Stimulated activated CD8-positive, alpha-beta memory T cell treated with anti-CD3 and anti-CD28 coated beads, Interleukin-7, amount 100 ng/mL, for 1 hour (primary cell): ENCODE measurements around the gene ZNF358.

Experiments used
- DNase-seq, 2 donors: peaks; one replicate each; pipeline ENCODE4 v3.0.0-alpha.2; 2020; ENCODE audit warnings: low read depth in 2 of 2

The ZNF358 gene

DNA sequence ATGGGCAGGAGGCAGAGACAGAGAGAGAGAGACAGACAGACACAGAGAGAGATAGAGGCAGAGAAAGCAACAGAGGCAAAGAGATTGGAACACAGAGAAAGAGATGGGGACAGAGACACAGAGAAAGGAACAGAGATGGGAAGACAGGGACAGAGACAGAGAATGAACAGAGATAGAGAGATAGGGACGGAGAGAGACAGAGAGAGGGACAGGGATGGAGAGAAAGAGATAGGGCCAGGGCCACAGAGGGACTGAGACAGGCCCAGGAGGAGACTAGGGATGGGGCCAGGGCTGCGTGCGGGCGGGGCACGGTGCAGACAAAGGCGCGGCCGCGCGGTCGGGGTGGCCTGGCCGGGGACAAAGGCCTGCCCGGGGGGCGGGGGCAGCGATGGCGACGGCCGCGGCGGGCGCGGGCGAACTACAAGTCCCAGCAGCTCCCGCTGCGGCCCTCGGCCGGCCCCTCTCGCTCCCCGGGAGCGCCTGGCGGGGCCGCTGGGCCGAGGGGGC lies at the start of gene ZNF358:
TSS of gene ZNF358 (plus strand) at position 459 of the 507 bp plus-strand sequence. CDS start 3,140 bp downstream, outside the sequence.
- DNase-seq, result no peak

DNA sequence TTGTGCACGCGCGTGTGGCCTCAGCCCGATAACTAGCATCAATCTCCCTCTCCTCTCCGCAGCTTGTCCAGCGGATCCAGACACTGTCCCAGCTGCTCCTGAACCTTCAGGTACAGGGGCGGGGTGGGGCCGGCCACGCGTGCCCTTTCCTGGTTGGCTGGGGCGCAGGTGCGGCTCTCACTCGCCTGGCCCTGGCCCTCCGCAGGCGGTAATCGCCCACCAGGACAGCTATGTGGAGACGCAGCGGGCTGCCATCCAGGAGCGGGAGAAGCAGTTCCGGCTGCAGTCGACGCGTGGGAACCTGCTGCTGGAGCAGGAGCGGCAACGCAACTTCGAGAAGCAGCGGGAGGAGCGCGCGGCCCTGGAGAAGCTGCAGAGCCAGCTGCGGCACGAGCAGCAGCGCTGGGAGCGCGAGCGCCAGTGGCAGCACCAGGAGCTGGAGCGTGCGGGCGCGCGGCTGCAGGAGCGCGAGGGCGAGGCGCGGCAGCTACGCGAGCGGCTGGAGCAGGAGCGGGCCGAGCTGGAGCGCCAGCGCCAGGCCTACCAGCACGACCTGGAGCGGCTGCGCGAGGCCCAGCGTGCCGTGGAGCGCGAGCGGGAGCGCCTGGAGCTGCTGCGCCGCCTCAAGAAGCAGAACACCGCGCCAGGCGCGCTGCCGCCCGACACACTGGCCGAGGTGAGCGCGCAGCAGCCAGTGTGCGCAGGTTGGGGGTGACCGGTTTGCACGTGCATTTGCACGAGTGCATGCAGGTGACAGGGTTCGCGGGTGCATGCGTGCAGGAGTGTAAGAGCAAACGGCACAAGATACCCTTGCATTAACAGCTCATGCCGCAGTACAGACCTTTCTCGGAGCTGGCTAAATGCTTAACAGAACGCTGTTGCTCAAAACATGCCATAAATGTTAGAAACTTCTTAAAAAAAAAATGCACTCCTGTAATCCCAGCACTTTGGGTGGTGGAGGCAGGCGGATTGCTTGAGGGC lies 48.6 kb upstream of the ZNF358 start:
- no peak for DNase-seq

DNA sequence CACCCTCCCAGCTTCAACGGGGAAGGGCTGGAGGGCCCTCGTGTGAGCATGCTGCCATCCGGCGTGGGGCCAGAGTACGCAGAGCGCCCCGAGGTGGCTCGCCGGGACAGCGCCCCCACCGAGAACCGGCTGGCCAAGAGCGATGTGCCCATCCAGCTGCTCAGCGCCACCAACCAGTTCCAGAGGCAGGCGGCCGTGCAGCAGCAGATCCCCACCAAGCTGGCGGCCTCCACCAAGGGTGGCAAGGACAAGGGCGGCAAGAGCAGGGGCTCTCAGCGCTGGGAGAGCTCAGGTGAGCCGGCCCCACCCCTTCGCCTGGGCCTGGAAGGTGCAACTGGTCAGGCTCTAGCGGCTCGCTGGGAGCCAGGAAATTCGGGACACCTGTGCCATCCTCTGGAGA lies 47.1 kb upstream of the ZNF358 start:
- DNase-seq, result no peak

DNA sequence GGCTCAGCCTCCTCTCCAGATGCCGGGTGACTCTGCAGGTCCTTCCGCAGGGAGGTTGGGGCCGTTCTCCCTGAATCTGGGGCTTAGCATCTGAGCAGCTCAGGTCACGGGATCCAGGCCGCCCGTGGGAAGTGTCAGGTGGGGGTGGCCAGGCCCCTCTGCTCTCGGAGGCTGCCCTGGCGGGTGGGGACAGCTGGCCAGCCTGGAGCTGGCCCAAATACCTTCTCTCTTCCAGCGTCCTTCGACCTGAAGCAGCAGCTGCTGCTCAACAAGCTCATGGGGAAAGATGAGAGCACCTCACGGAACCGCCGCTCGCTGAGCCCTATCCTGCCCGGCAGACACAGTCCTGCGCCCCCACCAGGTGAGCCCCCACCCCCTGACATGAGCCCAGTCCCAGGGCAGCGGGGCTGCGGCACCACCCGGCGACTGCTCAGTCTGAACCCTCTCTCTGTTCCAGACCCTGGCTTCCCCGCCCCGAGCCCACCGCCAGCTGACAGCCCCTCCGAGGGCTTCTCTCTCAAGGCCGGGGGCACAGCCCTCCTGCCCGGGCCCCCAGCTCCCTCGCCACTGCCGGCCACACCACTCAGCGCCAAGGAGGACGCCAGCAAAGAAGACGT lies 46.1 kb upstream of the ZNF358 start:
- DNase-seq, result no peak

DNA sequence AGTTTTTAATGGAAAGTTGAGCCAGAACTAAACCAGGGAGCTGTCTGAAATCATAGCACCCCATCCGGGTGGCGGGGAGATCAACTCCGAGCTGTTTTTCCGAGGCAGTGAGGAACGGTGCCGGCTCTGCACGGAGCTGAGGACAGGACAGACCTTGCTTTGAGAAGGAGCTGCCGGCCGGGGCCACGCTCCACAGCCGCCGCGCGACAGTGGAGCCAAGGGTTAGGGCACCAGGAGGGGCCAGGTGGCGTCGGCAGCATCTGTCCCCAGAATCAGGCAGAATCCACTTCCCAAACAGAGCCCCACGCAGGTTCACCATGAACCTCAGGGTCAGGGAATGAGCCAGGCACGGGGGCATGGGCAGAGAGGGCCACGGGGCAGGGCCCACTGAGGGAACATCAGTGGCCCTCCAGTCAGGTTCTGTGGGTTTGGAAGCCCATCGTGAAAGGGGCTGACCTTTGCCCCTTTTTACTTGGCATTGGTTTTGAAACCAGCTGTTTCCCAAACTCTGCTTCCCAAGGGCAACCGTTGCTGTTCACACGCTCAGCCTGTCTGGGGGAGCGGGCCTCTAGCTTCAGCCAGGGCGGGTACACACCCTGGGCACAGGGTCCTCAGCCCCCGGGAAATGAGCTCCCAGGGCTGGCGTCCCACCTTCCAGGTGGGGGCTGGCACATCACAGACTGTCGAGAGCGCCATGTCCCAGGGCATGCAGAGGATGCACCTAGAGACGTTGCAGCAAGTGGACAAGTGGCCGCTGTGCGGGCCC lies 45.2 kb upstream of the ZNF358 start:
- DNase-seq, result no peak

DNA sequence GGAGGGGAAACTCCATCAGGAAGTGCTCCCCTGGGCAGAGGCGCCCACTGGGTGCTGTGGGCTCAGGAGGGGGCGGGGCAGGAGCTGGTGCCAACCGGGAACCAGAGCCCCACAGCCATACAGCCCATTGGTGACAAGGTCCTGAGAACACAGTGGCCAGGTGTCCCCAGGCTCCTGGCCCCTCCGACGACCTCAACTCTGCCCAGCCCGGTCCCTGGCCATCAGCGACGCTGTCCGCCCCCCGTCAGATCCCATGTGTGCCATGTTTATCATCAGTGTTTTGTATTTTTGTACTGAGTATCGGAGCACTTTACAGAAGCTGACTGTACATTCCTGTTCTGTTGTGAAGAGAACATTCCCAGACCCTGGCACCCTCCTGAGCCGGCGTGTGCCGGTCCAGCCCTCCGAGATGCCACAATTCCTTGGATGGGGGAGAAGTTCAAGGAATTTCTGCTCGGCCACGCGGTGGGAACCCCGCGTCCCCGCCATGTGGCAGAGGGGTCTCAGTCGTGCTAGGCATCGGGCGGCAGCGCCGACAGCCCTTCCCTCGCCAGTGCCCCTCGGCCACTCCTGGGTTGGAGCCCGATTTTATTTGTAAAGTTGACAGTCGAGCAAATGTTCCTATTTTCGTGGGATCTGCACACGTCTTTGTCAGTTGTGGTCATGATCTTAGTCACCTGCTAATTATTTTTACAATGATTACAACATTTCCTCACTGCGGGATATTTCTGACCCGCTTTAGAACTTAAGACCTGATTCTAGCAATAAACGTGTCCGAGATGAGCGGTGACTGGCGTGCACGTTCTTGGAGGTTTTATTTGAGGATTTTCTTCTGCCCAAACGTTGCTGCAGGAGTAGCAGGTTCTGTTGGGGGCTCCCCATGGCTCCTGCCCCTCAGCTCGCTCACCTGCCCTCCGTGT lies 43.9 kb upstream of the ZNF358 start:
- no peak for DNase-seq

DNA sequence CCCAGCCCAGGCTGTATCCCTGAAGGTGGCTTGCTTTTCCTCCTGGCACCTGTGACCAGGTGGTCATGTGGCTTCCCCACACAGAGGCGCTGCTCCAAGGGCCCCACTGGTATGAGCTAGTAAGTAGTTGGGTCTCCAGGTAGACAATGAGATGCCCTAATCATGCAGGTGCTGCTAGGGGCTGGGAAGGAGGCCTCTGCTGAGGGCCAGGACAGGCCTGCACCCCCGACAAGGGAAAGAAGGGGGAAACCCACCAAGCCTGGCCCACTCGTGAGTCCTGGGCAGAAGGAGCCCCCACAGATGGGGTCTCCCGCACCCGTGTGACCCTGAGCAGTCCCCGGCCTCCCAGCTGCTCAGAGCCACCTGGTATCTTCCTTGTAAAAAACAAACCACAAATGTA lies 40.2 kb upstream of the ZNF358 start:
- DNase-seq, result no peak

DNA sequence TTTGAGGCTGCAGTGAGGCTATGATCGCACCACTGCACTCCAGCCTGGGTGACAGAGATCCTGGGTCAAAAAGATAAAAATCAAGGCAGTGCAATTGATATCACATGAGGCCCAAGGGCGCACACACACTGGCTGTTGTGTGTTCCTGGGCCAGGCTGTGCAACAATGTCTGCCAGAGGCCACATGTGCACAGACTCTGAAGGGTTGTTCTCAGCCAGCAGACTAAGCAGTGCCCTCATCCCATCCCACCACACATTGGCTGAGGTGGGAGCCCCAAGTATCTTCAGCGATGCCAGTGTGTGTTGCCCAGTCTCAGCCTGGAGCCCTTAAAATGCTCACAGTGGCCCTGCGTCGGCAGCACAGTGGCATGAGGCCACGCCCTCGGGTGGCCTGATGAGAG lies 39.7 kb upstream of the ZNF358 start:
- no peak for DNase-seq

DNA sequence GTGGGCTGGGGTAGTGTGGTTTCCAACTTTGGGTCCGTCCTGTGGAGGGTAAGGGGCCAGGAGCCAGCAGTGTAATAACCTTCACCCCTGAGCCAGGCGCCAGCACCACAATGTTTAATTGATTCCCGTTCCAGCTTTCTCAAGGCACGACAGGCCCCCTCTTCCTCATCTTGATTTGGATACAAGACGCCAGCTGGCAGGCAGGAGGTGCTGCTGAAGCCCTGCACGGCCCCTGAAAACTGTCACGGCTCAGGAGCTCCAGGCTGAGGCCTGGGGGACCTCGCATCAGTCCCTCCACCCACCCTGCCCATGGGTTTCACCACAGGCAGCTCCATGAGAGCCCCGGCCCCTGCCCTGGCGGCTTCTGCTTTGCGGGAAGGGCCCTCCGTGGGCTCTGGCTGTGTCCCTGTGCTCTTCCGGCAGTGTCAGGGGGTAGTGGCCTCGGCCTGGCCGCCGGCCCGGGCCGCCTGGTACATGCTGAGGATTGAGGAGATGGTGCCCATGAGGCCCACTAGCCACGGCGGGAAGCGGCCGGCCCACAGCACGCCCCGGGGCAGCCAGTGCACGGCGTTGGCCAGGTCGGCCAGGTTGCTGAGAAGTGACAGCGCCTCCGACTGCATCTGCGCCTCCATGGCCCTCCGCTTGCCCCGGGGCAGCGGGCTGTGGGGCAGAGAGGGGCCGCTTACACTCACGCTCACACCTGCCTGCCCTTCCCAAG lies 39.0 kb upstream of the ZNF358 start:
- DNase-seq, result no peak

DNA sequence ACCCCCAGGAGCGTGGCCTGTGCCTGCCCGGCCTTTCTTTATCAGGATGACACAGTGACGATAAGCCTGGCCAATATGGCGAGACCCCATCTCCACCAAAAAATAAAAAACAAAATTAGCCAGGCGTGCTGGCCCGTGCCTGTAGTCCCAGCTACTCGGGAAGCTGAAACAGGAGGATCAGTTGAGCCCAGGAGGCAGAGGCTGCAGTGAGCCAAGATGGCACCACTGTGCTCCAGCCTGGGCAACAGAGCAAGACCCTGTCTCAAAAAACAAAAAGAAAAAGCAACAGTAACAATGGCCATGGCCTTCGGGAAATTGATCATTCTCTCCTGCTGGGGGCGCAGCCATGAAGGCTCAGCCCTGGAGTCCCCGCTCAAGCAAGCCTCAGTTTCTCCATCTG lies 38.1 kb upstream of the ZNF358 start:
- no peak for DNase-seq

DNA sequence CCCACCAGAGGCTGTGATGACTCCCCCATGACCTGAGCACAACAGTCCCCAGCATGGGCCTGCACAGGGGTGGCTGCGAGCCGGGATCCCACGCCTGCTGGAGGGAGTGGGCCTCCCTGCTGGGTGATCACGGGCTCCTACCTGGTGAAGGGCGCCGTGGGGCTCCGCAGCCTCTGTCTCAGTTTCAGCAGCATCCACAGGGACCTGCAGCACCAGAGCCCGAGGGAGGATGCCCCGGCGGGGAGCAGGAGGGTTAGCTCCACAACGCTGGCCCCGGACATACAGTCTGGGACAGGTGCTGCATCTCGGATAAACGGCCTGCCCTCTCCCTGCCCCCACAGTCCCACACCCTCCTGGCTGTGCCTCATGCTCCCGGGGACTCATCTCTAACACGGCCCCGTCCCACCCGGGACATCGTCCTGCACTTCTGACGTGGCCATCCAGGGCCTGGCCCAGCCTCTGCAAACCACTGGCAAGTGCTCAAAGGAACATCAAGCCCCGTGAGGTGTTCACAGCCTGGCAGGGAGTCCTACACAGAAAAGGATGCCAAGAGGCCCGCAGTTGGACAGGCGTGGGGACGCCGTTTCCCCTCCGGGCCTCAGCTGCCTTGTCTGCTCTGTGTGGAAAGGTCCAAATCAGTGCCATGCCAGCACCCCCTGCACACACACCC lies 37.6 kb upstream of the ZNF358 start:
- no peak for DNase-seq

DNA sequence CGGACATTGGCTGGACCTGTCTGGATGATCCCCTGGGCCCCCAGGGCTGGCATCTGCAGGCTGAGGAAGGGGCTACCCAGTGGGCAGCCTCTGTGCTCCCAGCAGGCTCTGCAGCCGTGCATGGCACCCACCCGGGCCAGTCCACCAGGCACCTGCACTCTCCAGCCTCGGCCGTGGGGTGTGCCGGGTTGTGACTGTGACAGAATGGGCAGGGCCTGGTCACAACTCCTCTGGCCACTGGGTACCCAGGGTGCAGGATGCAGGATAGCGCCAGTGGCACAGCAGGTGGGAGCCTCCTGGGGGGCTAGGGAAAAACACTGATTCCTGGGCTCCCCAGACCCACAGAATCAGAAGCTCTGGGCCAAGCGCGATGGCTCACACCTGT lies 37.1 kb upstream of the ZNF358 start:
- no peak for DNase-seq

DNA sequence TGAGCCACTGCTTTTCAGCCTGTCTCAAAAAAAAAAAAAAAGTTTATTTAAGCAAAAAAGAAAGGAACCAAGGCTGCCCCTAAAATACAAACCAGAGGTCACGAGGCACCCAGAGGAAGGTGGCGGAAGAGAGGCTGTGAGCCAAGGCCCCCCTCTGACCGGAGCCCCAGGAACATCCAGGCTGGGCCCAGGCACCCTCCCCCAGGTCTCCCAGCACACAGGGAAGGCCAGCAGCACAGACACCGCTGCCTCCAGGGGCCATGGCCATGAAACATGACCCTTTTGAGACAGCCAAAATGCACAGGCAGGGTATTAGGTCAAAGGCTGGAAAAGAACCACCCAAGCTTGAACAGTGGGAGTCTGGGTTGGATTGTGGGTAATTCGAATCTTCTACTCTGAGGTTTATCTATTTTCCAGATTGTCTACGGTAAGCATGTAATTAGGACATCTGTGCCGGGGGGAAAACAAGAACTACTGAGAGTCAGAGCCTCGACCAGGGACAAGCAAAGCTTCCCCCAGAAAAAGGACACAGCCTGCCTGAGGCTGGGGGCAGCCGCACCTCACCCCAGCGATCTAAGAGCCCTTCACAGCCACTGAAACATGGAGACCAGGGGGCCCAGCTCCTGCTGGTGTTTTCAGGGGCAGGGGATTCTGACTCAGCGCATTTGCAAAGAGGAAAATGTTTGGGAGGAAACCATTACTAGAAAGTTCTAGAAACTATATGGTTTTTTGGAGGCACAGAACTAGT lies 35.5 kb upstream of the ZNF358 start:
- no peak for DNase-seq

DNA sequence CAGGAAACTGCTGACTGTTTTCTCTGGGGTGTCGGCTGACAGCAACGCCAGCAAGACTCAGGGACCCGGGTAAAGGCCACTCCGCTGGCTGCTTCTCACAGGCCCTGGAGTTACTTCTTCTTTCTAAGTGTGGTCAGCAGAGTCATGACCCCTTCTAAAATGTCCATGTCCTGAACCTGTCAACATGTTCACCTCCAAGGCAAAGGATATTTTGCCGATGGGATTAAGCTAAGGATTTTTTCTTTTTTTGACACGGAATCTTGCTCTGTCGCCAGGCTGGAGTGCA lies 35.0 kb upstream of the ZNF358 start:
- no peak for DNase-seq

DNA sequence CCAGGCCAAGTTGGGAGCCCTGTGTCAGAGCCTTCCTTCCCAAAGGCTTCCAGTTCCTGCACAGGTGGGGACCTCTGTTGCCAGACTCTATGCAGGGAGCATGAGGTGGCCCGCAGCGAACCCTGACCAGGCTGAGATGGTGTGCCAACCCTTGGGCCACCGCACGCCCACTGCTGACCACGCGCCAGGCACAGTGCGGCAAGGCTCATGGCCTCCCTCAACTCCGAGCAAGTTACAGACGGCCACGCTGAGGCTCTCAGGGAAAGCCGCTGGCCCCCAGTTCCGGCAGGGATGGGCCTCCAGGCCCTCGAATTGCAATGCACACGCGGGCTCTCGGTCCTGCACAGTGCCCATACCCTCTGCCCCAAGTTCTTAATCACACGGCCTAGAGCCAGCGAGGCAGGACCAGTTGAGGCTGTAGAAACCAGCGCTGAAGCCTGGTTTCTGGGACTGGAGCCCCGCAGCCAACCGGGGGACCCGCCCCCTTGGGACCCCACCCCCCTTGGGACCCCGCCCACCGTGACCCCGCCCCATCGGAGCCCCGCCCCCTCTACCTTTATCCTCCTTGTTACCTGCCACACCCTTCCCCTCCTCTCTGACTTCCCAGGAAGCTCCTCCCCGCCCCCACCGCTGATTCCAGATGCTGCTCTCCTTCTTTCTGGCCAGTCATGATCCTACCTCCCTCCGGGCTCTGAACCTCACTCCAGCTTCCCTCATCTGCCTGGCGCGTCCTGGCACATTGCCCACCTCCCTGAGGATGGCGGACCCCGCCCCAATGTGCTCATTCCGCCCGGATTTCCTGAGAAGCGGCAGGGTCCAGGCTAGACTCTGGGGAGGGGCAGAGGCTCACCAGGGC lies 33.1 kb upstream of the ZNF358 start:
- no peak for DNase-seq

DNA sequence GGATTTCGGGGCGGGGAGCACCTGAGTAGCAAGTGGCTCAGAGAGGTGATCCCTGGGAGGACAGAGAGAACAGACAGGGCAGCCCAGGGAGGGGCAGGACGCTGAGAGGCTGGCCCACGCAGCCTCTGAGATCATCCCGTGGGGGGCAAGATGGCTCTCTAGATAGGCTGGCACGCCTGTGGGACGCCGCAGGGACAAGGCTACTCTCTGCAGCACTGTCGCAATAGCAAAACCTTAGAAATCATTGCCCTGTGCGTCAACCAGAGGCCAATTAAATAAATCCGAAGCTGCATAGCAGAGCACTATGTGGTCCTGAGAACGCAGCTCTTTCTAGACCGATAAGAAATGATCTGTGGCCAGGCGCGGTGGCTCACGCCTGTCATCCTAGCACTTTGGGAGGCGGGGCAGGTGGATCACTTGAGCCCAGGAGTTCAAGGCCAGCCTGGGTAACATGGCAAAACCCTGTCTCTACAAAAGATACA lies 32.1 kb upstream of the ZNF358 start:
- DNase-seq, result no peak

DNA sequence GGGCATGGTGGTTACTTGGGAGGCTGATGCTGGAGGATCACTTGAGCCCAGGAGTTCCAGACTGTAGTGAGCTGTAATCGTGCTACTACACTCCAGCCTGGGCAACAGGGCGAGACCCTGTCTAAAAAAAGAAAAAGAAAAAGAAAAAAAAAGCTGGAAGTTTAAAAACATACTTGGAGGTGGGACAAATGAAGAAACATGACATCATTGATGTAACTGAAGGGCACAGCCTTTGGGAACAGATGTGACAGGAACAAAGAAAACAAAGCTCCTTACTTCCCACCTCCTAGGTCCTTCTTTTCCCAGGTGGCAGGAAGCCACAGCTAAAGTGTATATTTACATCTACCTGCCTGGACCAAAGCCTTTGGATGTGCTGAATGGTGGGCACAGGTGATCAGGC lies 29.0 kb upstream of the ZNF358 start:
- DNase-seq, result no peak

DNA sequence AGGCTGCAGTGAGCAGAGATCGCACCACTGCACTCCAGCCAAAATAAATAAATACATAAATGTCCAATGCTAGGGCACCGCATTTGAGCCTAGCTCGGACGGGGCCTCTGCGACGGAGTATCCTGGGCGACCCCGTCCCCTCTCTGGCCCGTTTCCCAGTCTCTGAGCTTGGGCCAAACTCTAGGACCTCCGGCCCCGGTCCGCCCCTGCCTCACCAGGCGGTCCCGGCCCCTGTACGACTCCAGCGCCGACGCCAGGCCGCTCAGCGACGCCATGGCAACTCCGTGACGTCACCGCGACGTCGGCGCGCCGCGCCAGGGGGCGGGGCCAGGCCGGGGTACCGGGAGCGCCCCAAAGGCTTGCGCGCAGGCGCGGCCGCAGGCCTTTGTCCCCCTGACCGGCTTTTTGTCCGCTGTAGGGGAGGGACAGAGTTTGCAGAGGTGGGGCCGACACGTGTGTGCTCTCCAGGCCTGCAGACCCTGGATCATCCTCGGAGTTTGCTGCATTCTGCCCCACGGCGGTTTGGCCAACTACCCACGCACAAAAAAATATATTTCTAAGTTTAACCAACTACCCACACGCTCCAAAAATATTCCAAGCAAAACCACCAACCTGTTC lies 27.1 kb upstream of the ZNF358 start, which contains the start of gene PEX11G:
TSS of gene PEX11G (minus strand) at position 300 of the 618 bp plus-strand sequence. CDS start at position 275, 25 bp downstream.
- peak; percentile 82 to 84 for DNase-seq
